H1 (cell line): Measurements from ENCODE around the gene NXPH1. TPM values are rescaled to one million over a fixed set of nuclear protein-coding genes. Genes with fewer than 3 reads are reported as not detected.

Source experiments
- CTCF ChIA-PET: fragments of 300-600 bp; sonication (Branson Sonifier 250); formaldehyde crosslinking; loops from one replicate; lab custom pipeline; 2021; ENCODE audit not compliant: partially characterized antibody; lab: Charles Lee
- POLR2A ChIA-PET: fragments of 300-600 bp; sonication (Branson Sonifier 250); formaldehyde crosslinking; loops from one replicate; lab custom pipeline; 2021; ENCODE audit warnings: inconsistent platforms; ENCODE audit not compliant: partially characterized antibody; lab: Charles Lee
- DNase-seq, 2 experiments: peaks; one replicate each; pipeline versions ENCODE4 v3.0.0 to v3.0.0-alpha.2; 2010 to 2022; ENCODE audit warnings: low spot score in 2 of 2, low read depth in 1 of 2, mixed read lengths in 1 of 2
- FAIRE-seq: peaks from 2 replicates; lab custom pipeline; 2011; peaks lifted over from hg19 to GRCh38; lab: Jason Lieb, UNC
- H2AFZ ChIP-seq: 2 replicates; pipeline ENCODE4 v1.8.1; 2012; ENCODE audit warnings: low read length, inconsistent platforms
- H2AK5ac ChIP-seq: 2 replicates; pipeline ENCODE4 v1.6.1; 2013; ENCODE audit warnings: low read depth, low read length
- H2BK120ac ChIP-seq: replicated peaks from 2 replicates; pipeline ENCODE3; 2013; ENCODE audit warnings: low read depth, low read length, inconsistent platforms
- H2BK12ac ChIP-seq: 2 replicates; pipeline ENCODE4 v1.6.1; 2013; ENCODE audit warnings: low read depth, low read length
- H2BK15ac ChIP-seq: 2 replicates; pipeline ENCODE4 v1.6.1; 2013; ENCODE audit warnings: low read length
- H2BK20ac ChIP-seq: 2 replicates; pipeline ENCODE4 v1.6.1; 2013; ENCODE audit warnings: low read length
- H2BK5ac ChIP-seq: 2 replicates; pipeline ENCODE4 v1.6.1; 2013; ENCODE audit warnings: low read depth, low read length
- H3K14ac ChIP-seq: 2 replicates; pipeline ENCODE4 v1.6.1; 2013; ENCODE audit warnings: inconsistent platforms; ENCODE audit not compliant: insufficient read length
- H3K18ac ChIP-seq: 2 replicates; pipeline ENCODE4 v1.6.1; 2013; ENCODE audit warnings: low read length; ENCODE audit errors: extremely low read depth
- H3K23ac ChIP-seq: 2 replicates; pipeline ENCODE4 v1.6.1; 2013; ENCODE audit warnings: inconsistent platforms; ENCODE audit not compliant: insufficient read length
- H3K23me2 ChIP-seq: 2 replicates; pipeline ENCODE4 v1.6.1; 2013; ENCODE audit warnings: low read depth, low read length
- H3K27ac ChIP-seq: 2 replicates; pipeline ENCODE4 v1.6.1; 2011; ENCODE audit warnings: low read depth, low read length, inconsistent platforms
- H3K27me3 ChIP-seq, 4 experiments: replicated peaks in 1 of 4; 1 replicate in 1 of 4; 2 replicates in 3 of 4; pipeline versions ENCODE4 v1.6.1 to v1.8.1; 2011 to 2013; ENCODE audit warnings: low read length in 3 of 4, mild to moderate bottlenecking in 3 of 4, inconsistent platforms in 2 of 4, mixed read lengths in 2 of 4, moderate library complexity in 1 of 4; ENCODE audit not compliant: control insufficient read depth in 3 of 4, insufficient read depth in 3 of 4; ENCODE audit errors: extremely low read depth in 1 of 4
- H3K36me3 ChIP-seq, 4 experiments: 2 replicates each; pipeline versions ENCODE4 v1.6.1 to v1.8.1; 2011 to 2013; ENCODE audit warnings: mild to moderate bottlenecking in 4 of 4, low read length in 3 of 4, moderate library complexity in 2 of 4, control low read depth in 1 of 4, inconsistent platforms in 1 of 4; ENCODE audit not compliant: insufficient read depth in 4 of 4, control insufficient read depth in 2 of 4
- H3K4ac ChIP-seq: replicated peaks from 2 replicates; pipeline ENCODE3; 2013; ENCODE audit warnings: low read length, low read depth, mixed read lengths, inconsistent platforms; ENCODE audit not compliant: insufficient read length
- H3K4me1 ChIP-seq, 4 experiments: replicated peaks in 1 of 4; 1 replicate in 1 of 4; 2 replicates in 3 of 4; pipeline versions ENCODE4 v1.6.1 to v1.8.1; 2011 to 2013; ENCODE audit warnings: low read length in 3 of 4, inconsistent platforms in 2 of 4, mixed read lengths in 1 of 4; ENCODE audit not compliant: insufficient read depth in 4 of 4, control insufficient read depth in 3 of 4
- H3K4me2 ChIP-seq, 2 experiments: 2 replicates each; pipeline versions ENCODE4 v1.6.1 to v1.8.1; 2011 to 2013; ENCODE audit warnings: low read depth in 2 of 2, low read length in 2 of 2, control low read depth in 1 of 2, inconsistent platforms in 1 of 2, mild to moderate bottlenecking in 1 of 2; ENCODE audit not compliant: insufficient read depth in 1 of 2
- H3K4me3 ChIP-seq, 4 experiments: fragments of 200-600, 300-600 bp in 1 of 4; sonication (generic), shearing (Covaris generic), sonication (Bioruptor Twin) in 1 of 4; 2 replicates each; pipeline versions ENCODE4 v1.5.1 to v1.8.1; 2011 to 2016; ENCODE audit warnings: low read length in 4 of 4, low read depth in 3 of 4, control low read depth in 2 of 4, inconsistent platforms in 2 of 4, mild to moderate bottlenecking in 2 of 4, mixed read lengths in 1 of 4, moderate library complexity in 1 of 4; ENCODE audit not compliant: insufficient read depth in 2 of 4; ENCODE audit errors: extremely low read depth in 1 of 4
- H3K56ac ChIP-seq: replicated peaks from 2 replicates; pipeline ENCODE3; 2013; ENCODE audit warnings: low read depth, mild to moderate bottlenecking, mixed read lengths, low read length, inconsistent platforms; ENCODE audit not compliant: insufficient read length
- H3K79me1 ChIP-seq: 2 replicates; pipeline ENCODE4 v1.6.1; 2013; ENCODE audit warnings: low read depth, low read length, control low read depth
- H3K79me2 ChIP-seq, 2 experiments: 2 replicates each; pipeline versions ENCODE4 v1.6.1 to v1.8.1; 2012 to 2013; ENCODE audit warnings: low read length in 2 of 2, mild to moderate bottlenecking in 2 of 2, inconsistent platforms in 1 of 2; ENCODE audit not compliant: insufficient read depth in 2 of 2, control insufficient read depth in 1 of 2
- H3K9ac ChIP-seq, 4 experiments: replicated peaks in 1 of 4; 1 replicate in 1 of 4; 2 replicates in 3 of 4; pipeline versions ENCODE4 v1.6.1 to v1.8.1; 2011 to 2013; ENCODE audit warnings: low read depth in 3 of 4, low read length in 3 of 4, control low read depth in 2 of 4, mild to moderate bottlenecking in 2 of 4, moderate library complexity in 2 of 4, inconsistent platforms in 1 of 4; ENCODE audit errors: extremely low read depth in 1 of 4
- H3K9me3 ChIP-seq, 2 experiments: 2 replicates each; pipeline versions ENCODE4 v1.6.1 to v1.8.1; 2012 to 2013; ENCODE audit warnings: mild to moderate bottlenecking in 2 of 2, moderate library complexity in 2 of 2, control low read depth in 1 of 2, inconsistent platforms in 1 of 2, low read depth in 1 of 2, low read length in 1 of 2, mixed read lengths in 1 of 2; ENCODE audit not compliant: insufficient read depth in 2 of 2
- H4K20me1 ChIP-seq, 2 experiments: replicated peaks in 1 of 2; 2 replicates each; pipeline versions ENCODE3 to v1.8.1; 2011 to 2013; ENCODE audit warnings: inconsistent platforms in 2 of 2, low read length in 2 of 2, mild to moderate bottlenecking in 1 of 2; ENCODE audit not compliant: insufficient read depth in 2 of 2, control insufficient read depth in 1 of 2
- H4K5ac ChIP-seq: 2 replicates; pipeline ENCODE4 v1.6.1; 2013; ENCODE audit warnings: low read length, low read depth, mixed read lengths, inconsistent platforms; ENCODE audit not compliant: insufficient read length
- H4K8ac ChIP-seq: 2 replicates; pipeline ENCODE4 v1.8.0; 2013; ENCODE audit warnings: mild to moderate bottlenecking, moderate library complexity, low read length, inconsistent platforms; ENCODE audit not compliant: insufficient read depth; ENCODE audit errors: extremely low read depth
- H4K91ac ChIP-seq: replicated peaks from 2 replicates; pipeline ENCODE3; 2013; ENCODE audit warnings: low read length, mixed read lengths, inconsistent platforms; ENCODE audit not compliant: insufficient read length
- BCL11A ChIP-seq, 2 experiments: IDR thresholded peaks; one replicate each; pipeline ENCODE4 v1.6.1; 2011; ENCODE audit warnings: low read depth in 2 of 2, low read length in 2 of 2, mild to moderate bottlenecking in 2 of 2
- EP300 ChIP-seq, 2 experiments: IDR thresholded peaks; 1 replicate in 1 of 2; 2 replicates in 1 of 2; pipeline ENCODE4 v1.6.1; 2011 to 2012; ENCODE audit warnings: low read depth in 2 of 2, low read length in 2 of 2, mild to moderate bottlenecking in 2 of 2, borderline replicate concordance in 1 of 2, inconsistent platforms in 1 of 2, moderate library complexity in 1 of 2
- KDM4A ChIP-seq: IDR thresholded peaks from one replicate; pipeline ENCODE4 v1.7.1; 2012; ENCODE audit warnings: low read depth, mild to moderate bottlenecking, moderate library complexity, low read length, inconsistent platforms; ENCODE audit not compliant: severe bottlenecking
- KDM5A ChIP-seq: fragments of 200-600 bp; IDR thresholded peaks from 2 replicates; pipeline ENCODE4 v1.7.1; 2012; ENCODE audit warnings: mild to moderate bottlenecking, low read length, inconsistent platforms, mixed read lengths
- MAFK ChIP-seq: IDR thresholded peaks from 2 replicates; pipeline ENCODE4 v1.6.1; 2012; ENCODE audit warnings: low read depth, mild to moderate bottlenecking, improper control_type of control experiment, low read length
- POLR2A ChIP-seq, 2 experiments: IDR thresholded peaks; 1 replicate in 1 of 2; 2 replicates in 1 of 2; pipeline ENCODE4 v1.6.1; 2011; ENCODE audit warnings: low read depth in 2 of 2, low read length in 2 of 2, mild to moderate bottlenecking in 2 of 2; ENCODE audit errors: control extremely low read depth in 1 of 2
- SP4 ChIP-seq: IDR thresholded peaks from 2 replicates; pipeline ENCODE4 v1.6.1; 2012; ENCODE audit warnings: low read length, inconsistent platforms
- USF2 ChIP-seq: IDR thresholded peaks from 2 replicates; pipeline ENCODE4 v1.6.1; 2011; ENCODE audit warnings: low read length, improper control_type of control experiment
- WGBS, 2 experiments: shearing (Covaris generic) in 1 of 2; methylation state at CpG; one replicate each; pipeline versions ENCODE4 v1.1.6 to v1.1.7; 2013 to 2015; ENCODE audit warnings: low lambda C conversion rate in 2 of 2, mixed read lengths in 2 of 2, inconsistent platforms in 1 of 2, low coverage in 1 of 2, missing lambda C conversion rate in 1 of 2; ENCODE audit not compliant: insufficient replicate concordance in 2 of 2, insufficient coverage in 1 of 2, insufficient read length in 1 of 2; ENCODE audit errors: extremely low coverage in 1 of 2, missing lambda C conversion rate in 1 of 2; 5-methylcytosine and 5-hydroxymethylcytosine counted together
- polyA plus RNA-seq, 7 experiments: library from polyadenylated mRNA; depleted of rRNA in 3 of 7; stranded (reverse) in 5 of 7; unstranded in 2 of 7; fragments of >200 nt in 5 of 7; fragments of 200-250 nt in 2 of 7; gene quantifications; 1 replicate in 5 of 7; 2 replicates in 1 of 7; 4 replicates in 1 of 7; pipeline versions ENCODE4 v1.2.1 to v1.2.3, GENCODE V29; 2011 to 2013; ENCODE audit warnings: missing spikeins in 2 of 7, mixed read lengths in 2 of 7
- total RNA-seq: library from RNA; stranded (reverse); fragmentation: NEBNext Ultra II Directional; extraction: Animal tissue kit (Norgen Biotek cat#: 25700); gene quantifications from 2 replicates; pipeline ENCODE4 v1.2.1, GENCODE V29; 2021

The NXPH1 gene
- total and polyA plus RNA-seq, 2 of the 8 experiments (the other 6 are each of a cell fraction or from before 2014, with no cell fraction given) = 0.14 to 1.0 TPM

GRCh38 chr7:8509621-8510020 lies 76.2 kb downstream of the NXPH1 start:
- WGBS, 2 experiments = 100% methylated on average over 1 of the region's 1 CpG; no CpG with 5 or more reads in 1 of the 2 experiments
- Histone ChIP-seq H3K23ac (no peak overlapping the region), H3K4me1 (peaks cover 0 to 3% (median 0%) of the 10 kb centered on the region in 4 experiments; a peak in 1 of 7 replicates), H4K20me1 (no peaks in the 10 kb centered on the region), H3K36me3 (no peaks in the 10 kb centered on the region), H3K4me3 (no peak overlapping the region), H3K56ac (no peak overlapping the region), H2BK120ac (no peak overlapping the region), H2AK5ac (no peak overlapping the region), H4K8ac (no peak overlapping the region), H3K79me2 (no peaks in the 10 kb centered on the region), H2BK15ac (no peak overlapping the region), H3K9ac (no peak overlapping the region), H3K4me2 (no peak overlapping the region), H3K9me3 (no peaks in the 10 kb centered on the region), H3K27ac (no peak overlapping the region), H3K27me3 (no peaks in the 10 kb centered on the region), H3K4ac (no peak overlapping the region), H3K14ac (no peak overlapping the region), H3K23me2 (no peaks in the 10 kb centered on the region), H2AFZ (no peak overlapping the region; the same call in 1 of the 2 replicates), H4K91ac (no peak overlapping the region), H3K79me1 (no peaks in the 10 kb centered on the region), H4K5ac (no peak overlapping the region), H2BK12ac (no peak overlapping the region), H2BK20ac (no peak overlapping the region), H2BK5ac (no peak overlapping the region), H3K18ac (no peak overlapping the region)
- no peak for FAIRE-seq
- TF ChIP-seq SP4 = no peak
- TF ChIP-seq BCL11A (IDR thresholded peaks at IDR 0.05; ENCODE audit: low read depth in 2 of 2, low read length in 2 of 2) = no peak
- no peak for TF ChIP-seq USF2
- no peak for TF ChIP-seq KDM5A
- no peak for TF ChIP-seq POLR2A (IDR thresholded peaks at IDR 0.05; ENCODE audit: control extremely low read depth in 1 of 2, low read depth in 2 of 2, low read length in 2 of 2)
- no peak for TF ChIP-seq KDM4A
- no peak for TF ChIP-seq MAFK
- no peak for TF ChIP-seq EP300 (IDR thresholded peaks at IDR 0.05; ENCODE audit: borderline replicate concordance in 1 of 2, low read depth in 2 of 2, low read length in 2 of 2)
- ChIA-PET CTCF (interaction anchor here (0.6 to 2.3 kb wide), 5 partner anchors 8 to 514 kb away, joined by 3 to 6 read pairs (median 3); no protein-coding TSS in a partner anchor), POLR2A (no interaction called here)
- DNase-seq = no peak
